SK-N-SH (cell line): ENCODE measurements around the gene IQUB. TPM values are rescaled to one million over a fixed set of nuclear protein-coding genes. Genes with fewer than 3 reads are reported as not detected.

Experiments used
- CTCF ChIA-PET: fragments of 300-600, 350-600 bp; formaldehyde crosslinking; extraction: SDS; loops from one replicate; lab custom pipeline; 2021; lab: Yijun Ruan, JAX
- POLR2A ChIA-PET: fragments of 350-600 bp; sonication (Branson Sonifier 250); formaldehyde crosslinking; extraction: SDS; loops from one replicate; lab custom pipeline; 2020; ENCODE audit warnings: antibody characterized with exemption, inconsistent platforms; lab: Yijun Ruan, JAX
- DNase-seq: peaks from one replicate; pipeline ENCODE4 v3.0.0; 2012
- H2AFZ ChIP-seq: fragments of 200-600 bp; sonication (generic); 2 replicates; pipeline ENCODE4 v1.8.1; 2016; ENCODE audit warnings: antibody characterized with exemption, mild to moderate bottlenecking, low read depth
- H3F3A ChIP-seq: fragments of 200-600 bp; sonication (generic); replicated peaks from 2 replicates; pipeline ENCODE3; 2016; ENCODE audit warnings: antibody characterized with exemption, mild to moderate bottlenecking; ENCODE audit not compliant: insufficient read depth
- H3K27ac ChIP-seq, 2 experiments: fragments of 200-500 bp in 1 of 2; fragments of 200-600 bp in 1 of 2; sonication (Bioruptor generic) in 1 of 2; sonication (generic), shearing (Covaris generic) in 1 of 2; 2 replicates each; pipeline versions ENCODE4 v1.5.1 to v1.6.1; 2014 to 2016; ENCODE audit warnings: low read depth in 2 of 2, inconsistent platforms in 1 of 2, low read length in 1 of 2, mild to moderate bottlenecking in 1 of 2, mixed read lengths in 1 of 2
- H3K27me3 ChIP-seq: fragments of 200-600 bp; sonication (generic), shearing (Covaris generic); 2 replicates; pipeline ENCODE4 v1.6.1; 2016; ENCODE audit warnings: mixed run types; ENCODE audit not compliant: insufficient read depth
- H3K36me3 ChIP-seq, 2 experiments: fragments of 200-500 bp in 1 of 2; fragments of 200-600 bp in 1 of 2; sonication (Bioruptor generic) in 1 of 2; sonication (generic) in 1 of 2; replicated peaks in 1 of 2; 2 replicates each; pipeline versions ENCODE3 to v1.5.1; 2014 to 2016; ENCODE audit warnings: low read length in 1 of 2, mild to moderate bottlenecking in 1 of 2; ENCODE audit not compliant: insufficient read depth in 2 of 2, control insufficient read depth in 1 of 2
- H3K4me1 ChIP-seq, 2 experiments: fragments of 200-500 bp in 1 of 2; fragments of 200-600 bp in 1 of 2; sonication (Bioruptor generic) in 1 of 2; sonication (generic), shearing (Covaris generic) in 1 of 2; 2 replicates each; pipeline versions ENCODE4 v1.5.1 to v1.6.1; 2014 to 2016; ENCODE audit warnings: low read depth in 1 of 2, low read length in 1 of 2, mixed run types in 1 of 2; ENCODE audit not compliant: insufficient read depth in 2 of 2, control insufficient read depth in 1 of 2
- H3K4me2 ChIP-seq: fragments of 200-600 bp; sonication (generic), shearing (Covaris generic); 2 replicates; pipeline ENCODE4 v1.6.1; 2017; ENCODE audit warnings: mixed run types
- H3K4me3 ChIP-seq, 2 experiments: fragments of 200-500 bp in 1 of 2; fragments of 200-600 bp in 1 of 2; sonication (Bioruptor generic) in 1 of 2; sonication (generic), shearing (Covaris generic) in 1 of 2; 2 replicates each; pipeline versions ENCODE4 v1.5.1 to v1.8.1; 2014 to 2016; ENCODE audit warnings: low read depth in 2 of 2, inconsistent platforms in 1 of 2, low read length in 1 of 2, mild to moderate bottlenecking in 1 of 2, mixed read lengths in 1 of 2, moderate library complexity in 1 of 2
- H3K79me2 ChIP-seq: fragments of 200-600 bp; sonication (generic); 2 replicates; pipeline ENCODE4 v1.8.1; 2017; ENCODE audit warnings: mild to moderate bottlenecking; ENCODE audit not compliant: insufficient read depth
- H3K9ac ChIP-seq: fragments of 200-600 bp; sonication (generic); 2 replicates; pipeline ENCODE4 v1.6.1; 2017; ENCODE audit warnings: mixed run types
- H3K9me2 ChIP-seq: fragments of 200-600 bp; sonication (generic); 2 replicates; pipeline ENCODE4 v1.6.1; 2017; ENCODE audit warnings: mixed run types
- H3K9me3 ChIP-seq: fragments of 200-600 bp; sonication (generic); 2 replicates; pipeline ENCODE4 v1.6.1; 2017; ENCODE audit warnings: mixed run types, mild to moderate bottlenecking, moderate library complexity
- H4K20me1 ChIP-seq: fragments of 200-600 bp; sonication (generic); 2 replicates; pipeline ENCODE4 v1.6.1; 2017; ENCODE audit warnings: mild to moderate bottlenecking, mixed run types; ENCODE audit not compliant: insufficient read depth
- CHD2 ChIP-seq: fragments of 150-350 bp; IDR thresholded peaks from 2 replicates; pipeline ENCODE4 v1.6.1; 2018; ENCODE audit warnings: low read length; ENCODE audit not compliant: partially characterized antibody
- ELF1 ChIP-seq: IDR thresholded peaks from 2 replicates; pipeline ENCODE4 v1.4.0; 2012
- EP300 ChIP-seq, 2 experiments: IDR thresholded peaks; 2 replicates each; pipeline versions ENCODE4 v1.4.0 to v1.6.1; 2012; ENCODE audit warnings: borderline replicate concordance in 1 of 2, low read depth in 1 of 2, low read length in 1 of 2
- EZH2phosphoT487 ChIP-seq: fragments of 200-600 bp; sonication (generic); IDR thresholded peaks from 2 replicates; pipeline ENCODE4 v1.6.1; 2017; ENCODE audit warnings: low read depth, mixed run types, mild to moderate bottlenecking, antibody characterized with exemption, moderate library complexity, borderline replicate concordance
- FOSL2 ChIP-seq: IDR thresholded peaks from 2 replicates; pipeline ENCODE4 v1.4.0; 2012; ENCODE audit warnings: low read depth, mild to moderate bottlenecking, moderate library complexity, borderline replicate concordance
- FOXJ3 ChIP-seq: sonication (generic); formaldehyde crosslinking; IDR thresholded peaks from 2 replicates; pipeline ENCODE4 v1.5.1; 2020; ENCODE audit warnings: mild to moderate bottlenecking, missing genetic modification reagents
- FOXM1 ChIP-seq: IDR thresholded peaks from 2 replicates; pipeline ENCODE4 v1.4.0; 2012; ENCODE audit warnings: low read depth, mild to moderate bottlenecking
- GATA2 ChIP-seq: sonication (generic); formaldehyde crosslinking; IDR thresholded peaks from 2 replicates; pipeline ENCODE4 v1.5.0; 2020; ENCODE audit warnings: mild to moderate bottlenecking, missing genetic modification reagents
- MEF2A ChIP-seq: IDR thresholded peaks from 2 replicates; pipeline ENCODE4 v1.4.0; 2012; ENCODE audit warnings: low read depth, borderline replicate concordance
- MXI1 ChIP-seq: IDR thresholded peaks from 2 replicates; pipeline ENCODE4 v1.6.1; 2012; ENCODE audit warnings: mild to moderate bottlenecking, low read depth, low read length, improper control_type of control experiment
- NRF1 ChIP-seq: IDR thresholded peaks from 2 replicates; pipeline ENCODE4 v1.6.1; 2012; ENCODE audit warnings: low read depth, mild to moderate bottlenecking, low read length
- PBX3 ChIP-seq: IDR thresholded peaks from 2 replicates; pipeline ENCODE4; 2012
- POLR2AphosphoS5 ChIP-seq: IDR thresholded peaks from 2 replicates; pipeline ENCODE4 v1.6.1; 2012; ENCODE audit warnings: low read depth, low read length
- RAD21 ChIP-seq: IDR thresholded peaks from 2 replicates; pipeline ENCODE4 v1.6.1; 2012; ENCODE audit warnings: mild to moderate bottlenecking, low read length
- RCOR1 ChIP-seq: fragments of 150-350 bp; IDR thresholded peaks from 2 replicates; pipeline ENCODE4 v1.6.1; 2017; ENCODE audit warnings: antibody characterized with exemption, low read length
- RFX5 ChIP-seq: IDR thresholded peaks from 2 replicates; pipeline ENCODE4 v1.6.1; 2012; ENCODE audit warnings: mild to moderate bottlenecking, improper control_type of control experiment, low read length
- RXRA ChIP-seq: IDR thresholded peaks from 2 replicates; pipeline ENCODE4 v1.4.0; 2012; ENCODE audit warnings: low read depth, mild to moderate bottlenecking, borderline replicate concordance
- SIN3A ChIP-seq: IDR thresholded peaks from 2 replicates; pipeline ENCODE4 v1.6.1; 2012; ENCODE audit warnings: low read depth, mild to moderate bottlenecking, low read length, moderate library complexity, borderline replicate concordance
- SMC3 ChIP-seq: IDR thresholded peaks from 2 replicates; pipeline ENCODE4 v1.6.1; 2012; ENCODE audit warnings: low read depth, low read length, improper control_type of control experiment
- TAF1 ChIP-seq: IDR thresholded peaks from 2 replicates; pipeline ENCODE4 v1.6.1; 2012; ENCODE audit warnings: low read depth, mild to moderate bottlenecking, low read length, moderate library complexity, borderline replicate concordance
- TEAD4 ChIP-seq: IDR thresholded peaks from 2 replicates; pipeline ENCODE4 v1.4.0; 2012; ENCODE audit warnings: mild to moderate bottlenecking, borderline replicate concordance; ENCODE audit not compliant: insufficient read depth
- USF2 ChIP-seq: fragments of 150-350 bp; IDR thresholded peaks from 2 replicates; pipeline ENCODE4 v1.6.1; 2017; ENCODE audit warnings: antibody characterized with exemption, low read length, low read depth, borderline replicate concordance
- ZBTB33 ChIP-seq: IDR thresholded peaks from 2 replicates; pipeline ENCODE4 v1.4.0; 2012; ENCODE audit warnings: low read depth, borderline replicate concordance
- WGBS: methylation state at CpG from one replicate; pipeline ENCODE4 v1.1.6; 2017; ENCODE audit warnings: low lambda C conversion rate; 5-methylcytosine and 5-hydroxymethylcytosine counted together
- polyA plus RNA-seq, 3 experiments: library from polyadenylated mRNA; depleted of rRNA; stranded (reverse); fragments of >200 nt; gene quantifications; 2 replicates each; pipeline ENCODE4 v1.2.3, GENCODE V29; 2012
- TF ChIP-seq, protein P1 (sequence below): fragments of 150-350 bp; IDR thresholded peaks from 2 replicates; pipeline ENCODE4 v1.6.1; 2016; ENCODE audit warnings: mild to moderate bottlenecking, low read depth, low read length

IQUB gene
- polyA plus RNA-seq, 1 of the 3 experiments (the other 2 are of a cell fraction), result 0.10 TPM

- no peaks in the 10 kb centered on the region for H3K27me3 ChIP-seq
- H3F3A ChIP-seq, result no peaks in the 10 kb centered on the region
- H3K79me2 ChIP-seq, result no peaks in the 10 kb centered on the region
- no peaks in the 10 kb centered on the region for H4K20me1 ChIP-seq
- H3K9ac ChIP-seq, result no peak overlapping the region
- CTCF ChIA-PET, result interaction anchor here (0.6 to 1.4 kb wide), 2 partner anchors 11 to 57 kb away, joined by 3 to 5 read pairs; no protein-coding TSS in a partner anchor
- H3K27ac ChIP-seq, result no peak overlapping the region
- POLR2A ChIA-PET, result no interaction called here
- H3K9me3 ChIP-seq, result no peaks in the 10 kb centered on the region
- TF ChIP-seq POLR2AphosphoS5 (no peak), EP300 (IDR thresholded peaks at IDR 0.05; ENCODE audit: borderline replicate concordance in 1 of 2, low read depth in 1 of 2, low read length in 1 of 2) (no peak), EZH2phosphoT487 (no peak), NRF1 (no peak), MXI1 (no peak), GATA2 (no peak), PBX3 (no peak), RCOR1 (no peak), USF2 (no peak), TAF1 (no peak), ZBTB33 (no peak), TEAD4 (no peak), SIN3A (no peak), RXRA (no peak)
- TF ChIP-seq, all 33 proteins: peak for 0
- H3K9me2 ChIP-seq, result no peaks in the 10 kb centered on the region
- no peak overlapping the region for H3K4me2 ChIP-seq
- no peak overlapping the region for H3K4me3 ChIP-seq
- no peak overlapping the region for H2AFZ ChIP-seq
- DNase-seq, result no peak
- H3K4me1 ChIP-seq, result no peaks in the 10 kb centered on the region
- no peaks in the 10 kb centered on the region for H3K36me3 ChIP-seq
Measured at GRCh38 chr7:123424463-123424862, 109.9 kb downstream of the IQUB start.

- Histone ChIP-seq H3K9ac (no peak overlapping the region), H3F3A (no peaks in the 10 kb centered on the region), H3K79me2 (no peaks in the 10 kb centered on the region), H3K36me3 (no peaks in the 10 kb centered on the region), H3K27me3 (no peaks in the 10 kb centered on the region), H3K4me1 (no peaks in the 10 kb centered on the region), H3K27ac (no peak overlapping the region), H2AFZ (no peak overlapping the region), H3K9me3 (no peaks in the 10 kb centered on the region), H3K9me2 (no peaks in the 10 kb centered on the region), H4K20me1 (no peaks in the 10 kb centered on the region), H3K4me2 (no peak overlapping the region), H3K4me3 (no peak overlapping the region)
- DNase-seq, result no peak
- CTCF ChIA-PET, result interaction anchor here (1.2 to 1.4 kb wide), 2 partner anchors 56 to 442 kb away, joined by 3 to 5 read pairs; no protein-coding TSS in a partner anchor
- POLR2A ChIA-PET, result no interaction called here
- WGBS, result 8% methylated on average over 2 of the region's 2 CpGs
- no peak for TF ChIP-seq MEF2A
- no peak for TF ChIP-seq CHD2
- TF ChIP-seq FOXJ3 (CRISPR knock-in tag), result no peak
- TF ChIP-seq FOXM1, result no peak
- TF ChIP-seq GATA2, result no peak
- no peak for TF ChIP-seq TAF1
- no peak for TF ChIP-seq RFX5
- TF ChIP-seq RAD21, result no peak
- no peak for TF ChIP-seq ELF1
- no peak for TF ChIP-seq EZH2phosphoT487
- no peak for TF ChIP-seq SMC3
- TF ChIP-seq, protein P1, sequence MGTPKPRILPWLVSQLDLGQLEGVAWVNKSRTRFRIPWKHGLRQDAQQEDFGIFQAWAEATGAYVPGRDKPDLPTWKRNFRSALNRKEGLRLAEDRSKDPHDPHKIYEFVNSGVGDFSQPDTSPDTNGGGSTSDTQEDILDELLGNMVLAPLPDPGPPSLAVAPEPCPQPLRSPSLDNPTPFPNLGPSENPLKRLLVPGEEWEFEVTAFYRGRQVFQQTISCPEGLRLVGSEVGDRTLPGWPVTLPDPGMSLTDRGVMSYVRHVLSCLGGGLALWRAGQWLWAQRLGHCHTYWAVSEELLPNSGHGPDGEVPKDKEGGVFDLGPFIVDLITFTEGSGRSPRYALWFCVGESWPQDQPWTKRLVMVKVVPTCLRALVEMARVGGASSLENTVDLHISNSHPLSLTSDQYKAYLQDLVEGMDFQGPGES, result no peak
- no peak for TF ChIP-seq FOSL2
Measured at GRCh38 chr7:123423622-123424021, 110.8 kb downstream of the IQUB start.
